SK-N-MC (cell line): ENCODE measurements around the gene UQCRQ.

ENCODE experiments used
- EZH2 ChIP-seq: fragments of 200-600 bp; sonication (generic); IDR thresholded peaks from one replicate; pipeline ENCODE4 v1.6.1; 2017; ENCODE audit warnings: antibody characterized with exemption
- POLR2AphosphoS5 ChIP-seq: IDR thresholded peaks from 2 replicates; pipeline ENCODE4 v1.6.1; 2012; ENCODE audit warnings: mild to moderate bottlenecking, low read depth, low read length, borderline replicate concordance

GRCh38 chr5:132915681-132916080 lies 49.2 kb downstream of the UQCRQ start:
- TF ChIP-seq POLR2AphosphoS5 (no peak), EZH2 (no peak)
